K562 (cell line): ENCODE data around the gene SLC10A1.

Experiments used
- AFF1 ChIP-seq, 2 experiments: fragments of 450-650 bp; IDR thresholded peaks; 2 replicates each; pipeline ENCODE4 v1.6.1; 2018; ENCODE audit warnings: mild to moderate bottlenecking in 2 of 2, low read depth in 1 of 2; ENCODE audit not compliant: partially characterized antibody in 2 of 2
- SMAD3 ChIP-seq: fragments of 450-650 bp; formaldehyde crosslinking; conservative IDR thresholded peaks from 2 replicates; pipeline ENCODE4 v1.4.0; 2020; ENCODE audit warnings: mild to moderate bottlenecking
- ZNF253 ChIP-seq: fragments of 250-450 bp; sonication (Bioruptor Pico); conservative IDR thresholded peaks from 2 replicates; pipeline ENCODE4 v1.6.1; 2021; ENCODE audit warnings: mild to moderate bottlenecking
- ZNF263 ChIP-seq: sonication (generic); formaldehyde crosslinking; IDR thresholded peaks from 2 replicates; pipeline ENCODE4 v1.8.0; 2022; ENCODE audit warnings: mild to moderate bottlenecking, missing genetic modification reagents, borderline replicate concordance
- ZNF274 ChIP-seq: IDR thresholded peaks from 2 replicates; pipeline ENCODE4 v1.6.1; 2011; ENCODE audit warnings: low read depth, mild to moderate bottlenecking, low read length, moderate library complexity, borderline replicate concordance

- TF ChIP-seq AFF1 (IDR thresholded peaks at IDR 0.05; ENCODE audit: low read depth in 1 of 2, partially characterized antibody in 2 of 2) (no peak), ZNF263 (CRISPR knock-in tag) (no peak), ZNF274 (no peak), SMAD3 (CRISPR knock-in tag) (no peak), ZNF253 (CRISPR knock-in tag) (no peak)
Observed at GRCh38 chr14:69771136-69771535, 25.9 kb downstream of the SLC10A1 start.
